ENCODE data around the gene ELMOD3. TPM values are rescaled to one million over a fixed set of nuclear protein-coding genes. Genes with fewer than 3 reads are reported as not detected.

ELMOD3 gene
- total and polyA plus RNA-seq, 4 donors, result 5.5 to 15.8 (median 8.0) TPM

DNA sequence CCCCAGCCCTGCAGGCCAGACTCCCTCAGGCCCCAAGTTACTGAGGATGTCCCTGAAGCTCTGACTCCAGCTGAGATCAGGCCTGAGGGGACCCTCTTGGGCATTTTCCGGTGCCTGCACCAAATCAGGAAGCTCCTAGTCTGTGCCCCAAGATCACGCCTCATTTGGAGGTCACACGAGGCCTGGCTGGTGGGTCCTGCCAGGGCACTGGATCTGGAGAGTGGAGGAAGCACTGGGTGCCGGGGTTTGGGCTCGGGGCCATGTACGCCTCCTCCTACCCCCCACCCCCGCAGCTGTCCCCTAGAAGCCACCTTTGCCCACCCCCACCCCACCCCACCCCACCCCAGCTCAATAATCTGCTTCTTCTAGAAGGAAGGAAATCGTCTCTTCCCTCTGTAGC, 80.1 kb downstream of the ELMOD3 start:
- H3K4me3 ChIP-seq (ENCODE audit: low read depth in 1 of 3, low read length in 3 of 3), result no peak overlapping the region
- TF ChIP-seq FOXA2 (IDR thresholded peaks at IDR 0.05) (no peak), YY1 (IDR thresholded peaks at IDR 0.05) (no peak), RAD21 (IDR thresholded peaks at IDR 0.05) (no peak), SP1 (IDR thresholded peaks at IDR 0.05) (no peak), RXRA (IDR thresholded peaks at IDR 0.05) (no peak), FOXA1 (IDR thresholded peaks at IDR 0.05) (no peak), HNF4G (IDR thresholded peaks at IDR 0.05) (no peak), JUND (IDR thresholded peaks at IDR 0.05) (no peak), TAF1 (conservative IDR thresholded peaks at IDR 0.05) (no peak), GABPA (IDR thresholded peaks at IDR 0.05 in 1 of 2, conservative IDR thresholded peaks at IDR 0.05 in 1 of 2) (no peak), HNF4A (conservative IDR thresholded peaks at IDR 0.05) (no peak), EGR1 (IDR thresholded peaks at IDR 0.05; ENCODE audit: low read depth in 2 of 2) (no peak)
- TF ChIP-seq, protein P1, sequence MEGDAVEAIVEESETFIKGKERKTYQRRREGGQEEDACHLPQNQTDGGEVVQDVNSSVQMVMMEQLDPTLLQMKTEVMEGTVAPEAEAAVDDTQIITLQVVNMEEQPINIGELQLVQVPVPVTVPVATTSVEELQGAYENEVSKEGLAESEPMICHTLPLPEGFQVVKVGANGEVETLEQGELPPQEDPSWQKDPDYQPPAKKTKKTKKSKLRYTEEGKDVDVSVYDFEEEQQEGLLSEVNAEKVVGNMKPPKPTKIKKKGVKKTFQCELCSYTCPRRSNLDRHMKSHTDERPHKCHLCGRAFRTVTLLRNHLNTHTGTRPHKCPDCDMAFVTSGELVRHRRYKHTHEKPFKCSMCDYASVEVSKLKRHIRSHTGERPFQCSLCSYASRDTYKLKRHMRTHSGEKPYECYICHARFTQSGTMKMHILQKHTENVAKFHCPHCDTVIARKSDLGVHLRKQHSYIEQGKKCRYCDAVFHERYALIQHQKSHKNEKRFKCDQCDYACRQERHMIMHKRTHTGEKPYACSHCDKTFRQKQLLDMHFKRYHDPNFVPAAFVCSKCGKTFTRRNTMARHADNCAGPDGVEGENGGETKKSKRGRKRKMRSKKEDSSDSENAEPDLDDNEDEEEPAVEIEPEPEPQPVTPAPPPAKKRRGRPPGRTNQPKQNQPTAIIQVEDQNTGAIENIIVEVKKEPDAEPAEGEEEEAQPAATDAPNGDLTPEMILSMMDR (IDR thresholded peaks at IDR 0.05; ENCODE audit: low read depth, low read length, missing input control), result no peak
- TF ChIP-seq, protein P2, sequence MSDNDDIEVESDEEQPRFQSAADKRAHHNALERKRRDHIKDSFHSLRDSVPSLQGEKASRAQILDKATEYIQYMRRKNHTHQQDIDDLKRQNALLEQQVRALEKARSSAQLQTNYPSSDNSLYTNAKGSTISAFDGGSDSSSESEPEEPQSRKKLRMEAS (IDR thresholded peaks at IDR 0.05), result no peak
- TF ChIP-seq, protein P3, sequence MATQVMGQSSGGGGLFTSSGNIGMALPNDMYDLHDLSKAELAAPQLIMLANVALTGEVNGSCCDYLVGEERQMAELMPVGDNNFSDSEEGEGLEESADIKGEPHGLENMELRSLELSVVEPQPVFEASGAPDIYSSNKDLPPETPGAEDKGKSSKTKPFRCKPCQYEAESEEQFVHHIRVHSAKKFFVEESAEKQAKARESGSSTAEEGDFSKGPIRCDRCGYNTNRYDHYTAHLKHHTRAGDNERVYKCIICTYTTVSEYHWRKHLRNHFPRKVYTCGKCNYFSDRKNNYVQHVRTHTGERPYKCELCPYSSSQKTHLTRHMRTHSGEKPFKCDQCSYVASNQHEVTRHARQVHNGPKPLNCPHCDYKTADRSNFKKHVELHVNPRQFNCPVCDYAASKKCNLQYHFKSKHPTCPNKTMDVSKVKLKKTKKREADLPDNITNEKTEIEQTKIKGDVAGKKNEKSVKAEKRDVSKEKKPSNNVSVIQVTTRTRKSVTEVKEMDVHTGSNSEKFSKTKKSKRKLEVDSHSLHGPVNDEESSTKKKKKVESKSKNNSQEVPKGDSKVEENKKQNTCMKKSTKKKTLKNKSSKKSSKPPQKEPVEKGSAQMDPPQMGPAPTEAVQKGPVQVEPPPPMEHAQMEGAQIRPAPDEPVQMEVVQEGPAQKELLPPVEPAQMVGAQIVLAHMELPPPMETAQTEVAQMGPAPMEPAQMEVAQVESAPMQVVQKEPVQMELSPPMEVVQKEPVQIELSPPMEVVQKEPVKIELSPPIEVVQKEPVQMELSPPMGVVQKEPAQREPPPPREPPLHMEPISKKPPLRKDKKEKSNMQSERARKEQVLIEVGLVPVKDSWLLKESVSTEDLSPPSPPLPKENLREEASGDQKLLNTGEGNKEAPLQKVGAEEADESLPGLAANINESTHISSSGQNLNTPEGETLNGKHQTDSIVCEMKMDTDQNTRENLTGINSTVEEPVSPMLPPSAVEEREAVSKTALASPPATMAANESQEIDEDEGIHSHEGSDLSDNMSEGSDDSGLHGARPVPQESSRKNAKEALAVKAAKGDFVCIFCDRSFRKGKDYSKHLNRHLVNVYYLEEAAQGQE (IDR thresholded peaks at IDR 0.05), result no peak
- no peak for DNase-seq (ENCODE audit: low spot score)
- no peaks in the 10 kb centered on the region for H3K27me3 ChIP-seq (ENCODE audit: control insufficient read depth in 4 of 4, insufficient read depth in 4 of 4, low read length in 3 of 4)
- no peaks in the 10 kb centered on the region for H3K36me3 ChIP-seq (ENCODE audit: control insufficient read depth in 4 of 4, insufficient read depth in 3 of 4, low read depth in 1 of 4, low read length in 3 of 4)
- H3K27ac ChIP-seq (ENCODE audit: low read depth in 1 of 2, low read length in 2 of 2), result no peak overlapping the region
- WGBS, result 84% methylated on average over 8 of the region's 8 CpGs
- H3K9me3 ChIP-seq (ENCODE audit: control insufficient read depth in 4 of 4, low read length in 3 of 4), result no peaks in the 10 kb centered on the region
- peaks cover 16 to 23% (median 20%) of the 10 kb centered on the region in 4 donors for H3K4me1 ChIP-seq (ENCODE audit: control insufficient read depth in 4 of 4, insufficient read depth in 4 of 4, low read length in 3 of 4)
- H3K9ac ChIP-seq (ENCODE audit: low read depth in 1 of 2, low read length in 2 of 2), result no peak overlapping the region

DNA sequence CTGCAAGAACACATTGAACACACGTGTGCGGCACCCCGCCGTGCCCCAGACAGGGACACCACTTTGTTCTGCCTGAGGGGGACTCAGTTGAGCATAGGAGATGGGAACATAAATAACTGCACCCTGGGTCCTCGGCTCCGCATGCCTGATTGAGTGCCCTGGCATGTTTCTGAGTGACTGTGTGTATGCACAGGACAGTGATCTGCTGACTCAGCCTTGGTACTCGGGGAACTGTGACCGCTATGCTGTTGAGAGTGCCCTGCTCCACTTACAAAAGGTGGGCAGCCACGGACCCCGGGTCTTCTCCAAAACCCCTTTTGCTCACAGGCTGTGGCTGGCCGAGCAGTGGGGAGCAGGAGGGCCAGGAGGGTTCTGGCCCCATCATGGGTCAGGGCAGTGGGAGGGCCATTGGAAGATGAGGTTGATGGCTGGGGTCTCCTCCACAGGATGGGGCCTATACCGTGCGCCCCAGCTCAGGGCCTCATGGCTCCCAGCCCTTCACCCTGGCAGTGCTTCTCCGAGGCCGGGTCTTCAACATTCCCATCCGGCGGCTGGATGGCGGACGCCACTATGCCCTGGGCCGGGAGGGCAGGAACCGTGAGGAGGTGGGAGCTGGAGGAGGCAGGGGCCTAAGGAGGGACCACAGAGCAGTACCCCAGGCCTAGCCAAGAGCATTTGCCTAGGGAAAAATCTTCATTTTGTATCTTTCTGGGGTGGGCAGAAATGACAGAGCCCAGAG, 80.8 kb downstream of the ELMOD3 start:
- H3K27ac ChIP-seq (ENCODE audit: low read depth in 1 of 2, low read length in 2 of 2), result no peak overlapping the region
- DNase-seq (ENCODE audit: low spot score), result no peak

More for the DNA sequence above, 80.8 kb downstream of the ELMOD3 start:
- H3K9me3 ChIP-seq (ENCODE audit: control insufficient read depth in 4 of 4, low read length in 3 of 4), result no peaks in the 10 kb centered on the region
- TF ChIP-seq, protein P2 (IDR thresholded peaks at IDR 0.05), result no peak
- TF ChIP-seq JUND (IDR thresholded peaks at IDR 0.05) (no peak), GABPA (IDR thresholded peaks at IDR 0.05 in 1 of 2, conservative IDR thresholded peaks at IDR 0.05 in 1 of 2) (no peak), FOXA1 (IDR thresholded peaks at IDR 0.05) (no peak), RXRA (IDR thresholded peaks at IDR 0.05) (no peak), EGR1 (IDR thresholded peaks at IDR 0.05; ENCODE audit: low read depth in 2 of 2) (no peak), HNF4A (conservative IDR thresholded peaks at IDR 0.05) (no peak), SP1 (IDR thresholded peaks at IDR 0.05) (no peak), FOXA2 (IDR thresholded peaks at IDR 0.05) (no peak), RAD21 (IDR thresholded peaks at IDR 0.05) (no peak), TAF1 (conservative IDR thresholded peaks at IDR 0.05) (no peak)
- TF ChIP-seq, protein P3 (IDR thresholded peaks at IDR 0.05), result no peak
- TF ChIP-seq, protein P4, sequence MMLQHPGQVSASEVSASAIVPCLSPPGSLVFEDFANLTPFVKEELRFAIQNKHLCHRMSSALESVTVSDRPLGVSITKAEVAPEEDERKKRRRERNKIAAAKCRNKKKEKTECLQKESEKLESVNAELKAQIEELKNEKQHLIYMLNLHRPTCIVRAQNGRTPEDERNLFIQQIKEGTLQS (IDR thresholded peaks at IDR 0.05), result no peak
- TF ChIP-seq, protein P1 (IDR thresholded peaks at IDR 0.05; ENCODE audit: low read depth, low read length, missing input control), result no peak
- 82% methylated on average over 21 of the region's 21 CpGs for WGBS
- peaks cover 16 to 23% (median 20%) of the 10 kb centered on the region in 4 donors for H3K4me1 ChIP-seq (ENCODE audit: control insufficient read depth in 4 of 4, insufficient read depth in 4 of 4, low read length in 3 of 4)
- H3K36me3 ChIP-seq (ENCODE audit: control insufficient read depth in 4 of 4, insufficient read depth in 3 of 4, low read depth in 1 of 4, low read length in 3 of 4), result no peaks in the 10 kb centered on the region
- H3K4me3 ChIP-seq (ENCODE audit: low read depth in 1 of 3, low read length in 3 of 3), result no peak overlapping the region
- H3K27me3 ChIP-seq (ENCODE audit: control insufficient read depth in 4 of 4, insufficient read depth in 4 of 4, low read length in 3 of 4), result no peaks in the 10 kb centered on the region
- H3K9ac ChIP-seq (ENCODE audit: low read depth in 1 of 2, low read length in 2 of 2), result no peak overlapping the region
